Astrocyte of the spinal cord (primary cell): ENCODE measurements around the gene TCAP.

Experiments used
- DNase-seq: peaks from one replicate; pipeline ENCODE4 v3.0.0; 2011; ENCODE audit warnings: low read depth, low spot score
- H3K4me3 ChIP-seq: 2 replicates; pipeline ENCODE4 v1.5.1; 2011; ENCODE audit warnings: low read depth, mild to moderate bottlenecking, low read length, moderate library complexity
- CTCF ChIP-seq: IDR thresholded peaks from 2 replicates; pipeline ENCODE4 v1.5.1; 2012; ENCODE audit warnings: low read depth, mild to moderate bottlenecking, low read length, inconsistent platforms
- in situ Hi-C: cut with HindIII; loops from 2 replicates; pipeline ENCODE4 v1.10.0; 2017; ENCODE audit warnings: low sequenced_read_pairs

The TCAP gene

GRCh38 chr17:39640591-39641031 is 24.5 kb upstream of the TCAP start:
- no peak overlapping the region for H3K4me3 ChIP-seq
- TF ChIP-seq CTCF: no peak
- in situ Hi-C loops: no loop called here
- DNase-seq: no peak

GRCh38 chr17:39641097-39641496 is 24.1 kb upstream of the TCAP start:
- DNase-seq: no peak
- in situ Hi-C loops: no loop called here
- no peak for TF ChIP-seq CTCF
- no peak overlapping the region for H3K4me3 ChIP-seq

- no peak for TF ChIP-seq CTCF
- H3K4me3 ChIP-seq: no peak overlapping the region
- in situ Hi-C loops: no loop called here
- DNase-seq: no peak
Measured at GRCh38 chr17:39641883-39642282, 23.3 kb upstream of the TCAP start.

GRCh38 chr17:39642291-39643074 is 22.7 kb upstream of the TCAP start:
- TF ChIP-seq CTCF: no peak
- in situ Hi-C loops: no loop called here
- DNase-seq: no peak
- H3K4me3 ChIP-seq: no peak overlapping the region

GRCh38 chr17:39643271-39643670 is 21.9 kb upstream of the TCAP start:
- peak; percentile 34 for DNase-seq
- no peak overlapping the region for H3K4me3 ChIP-seq
- TF ChIP-seq CTCF: no peak
- in situ Hi-C loops: no loop called here

- in situ Hi-C loops: no loop called here
- no peak overlapping the region for H3K4me3 ChIP-seq
- TF ChIP-seq CTCF: no peak
- DNase-seq: no peak
Measured at GRCh38 chr17:39647256-39647655, 17.9 kb upstream of the TCAP start.
